Suprapubic skin (tissue), 4 donors: Measurements from ENCODE around the gene SLC7A6.

ENCODE experiments used
- EP300 ChIP-seq: sonication (generic); formaldehyde crosslinking; IDR thresholded peaks from one replicate; pipeline ENCODE4 v1.6.1; 2017; ENCODE audit warnings: antibody characterized with exemption
- POLR2A ChIP-seq, 2 donors: fragments of 450-650 bp; IDR thresholded peaks; one replicate each; pipeline ENCODE4 v1.6.1; 2017; ENCODE audit warnings: antibody characterized with exemption in 2 of 2, mild to moderate bottlenecking in 2 of 2, moderate library complexity in 2 of 2
- POLR2AphosphoS5 ChIP-seq, 3 donors: sonication (generic); formaldehyde crosslinking; IDR thresholded peaks; one replicate each; pipeline ENCODE4 v1.6.1; 2017; ENCODE audit warnings: antibody characterized with exemption in 3 of 3
- TF ChIP-seq, protein P1 (sequence below), 2 donors: fragments of 200-600 bp in 1 of 2; fragments of 450-650 bp in 1 of 2; sonication (generic) in 1 of 2; IDR thresholded peaks; one replicate each; pipeline ENCODE4 v1.5.1; 2016 to 2019; ENCODE audit warnings: antibody characterized with exemption in 2 of 2, mild to moderate bottlenecking in 1 of 2, moderate library complexity in 1 of 2

DNA sequence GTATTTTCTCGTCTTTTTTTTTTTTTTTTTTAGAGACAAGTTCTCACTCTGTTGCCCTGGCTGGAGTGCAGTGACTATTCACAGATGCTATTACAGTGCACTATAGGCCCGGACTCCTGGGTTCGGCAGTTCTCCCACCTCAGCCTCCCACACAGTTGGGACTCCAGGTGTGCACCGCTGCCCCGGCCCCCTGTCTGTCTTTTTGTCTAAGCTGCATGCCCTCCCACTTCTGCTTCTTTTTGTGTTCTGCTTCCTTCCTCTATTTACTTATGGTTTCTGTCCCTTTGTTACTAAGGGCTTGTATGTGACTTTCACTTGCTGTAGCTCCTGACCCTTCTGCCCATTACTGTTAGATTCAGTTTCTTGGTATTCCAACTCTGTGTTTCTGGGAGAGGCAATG lies 20.5 kb downstream of the SLC7A6 start:
- TF ChIP-seq, protein P1, sequence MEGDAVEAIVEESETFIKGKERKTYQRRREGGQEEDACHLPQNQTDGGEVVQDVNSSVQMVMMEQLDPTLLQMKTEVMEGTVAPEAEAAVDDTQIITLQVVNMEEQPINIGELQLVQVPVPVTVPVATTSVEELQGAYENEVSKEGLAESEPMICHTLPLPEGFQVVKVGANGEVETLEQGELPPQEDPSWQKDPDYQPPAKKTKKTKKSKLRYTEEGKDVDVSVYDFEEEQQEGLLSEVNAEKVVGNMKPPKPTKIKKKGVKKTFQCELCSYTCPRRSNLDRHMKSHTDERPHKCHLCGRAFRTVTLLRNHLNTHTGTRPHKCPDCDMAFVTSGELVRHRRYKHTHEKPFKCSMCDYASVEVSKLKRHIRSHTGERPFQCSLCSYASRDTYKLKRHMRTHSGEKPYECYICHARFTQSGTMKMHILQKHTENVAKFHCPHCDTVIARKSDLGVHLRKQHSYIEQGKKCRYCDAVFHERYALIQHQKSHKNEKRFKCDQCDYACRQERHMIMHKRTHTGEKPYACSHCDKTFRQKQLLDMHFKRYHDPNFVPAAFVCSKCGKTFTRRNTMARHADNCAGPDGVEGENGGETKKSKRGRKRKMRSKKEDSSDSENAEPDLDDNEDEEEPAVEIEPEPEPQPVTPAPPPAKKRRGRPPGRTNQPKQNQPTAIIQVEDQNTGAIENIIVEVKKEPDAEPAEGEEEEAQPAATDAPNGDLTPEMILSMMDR (IDR thresholded peaks at IDR 0.05) = no peak
- TF ChIP-seq POLR2A (IDR thresholded peaks at IDR 0.05) (no peak), POLR2AphosphoS5 (IDR thresholded peaks at IDR 0.05) (no peak), EP300 (no peak)
